HepG2 (cell line): ENCODE measurements around the gene USP15. TPM values are rescaled to one million over a fixed set of nuclear protein-coding genes. Genes with fewer than 3 reads are reported as not detected.
A peak's percentile ranks its signal among the peaks of the same experiment; 100 is the strongest.

Experiments
- ASH2L ChIP-seq: fragments of 300-600, 200-600 bp; sonication (generic); IDR thresholded peaks from 2 replicates; pipeline ENCODE4 v1.7.0; 2017; ENCODE audit warnings: low read depth, mild to moderate bottlenecking, moderate library complexity, mixed read lengths, low read length; ENCODE audit not compliant: insufficient read length
- CHD4 ChIP-seq: fragments of 200-600 bp; sonication (generic); IDR thresholded peaks from 2 replicates; pipeline ENCODE4 v1.7.0; 2017; ENCODE audit warnings: mild to moderate bottlenecking, low read length, borderline replicate concordance
- FIP1L1 ChIP-seq: fragments of 200-400 bp; formaldehyde crosslinking; IDR thresholded peaks from 2 replicates; pipeline ENCODE4 v1.6.1; 2018; ENCODE audit warnings: low read depth, mild to moderate bottlenecking, low read length, moderate library complexity, borderline replicate concordance; ENCODE audit not compliant: insufficient read depth
- HINFP ChIP-seq: sonication (generic); formaldehyde crosslinking; IDR thresholded peaks from 2 replicates; pipeline ENCODE4 v1.4.0; 2020; ENCODE audit warnings: low read depth, mild to moderate bottlenecking, missing genetic modification reagents
- NCOA1 ChIP-seq: sonication (generic); formaldehyde crosslinking; IDR thresholded peaks from 2 replicates; pipeline ENCODE4 v1.9.0; 2021; ENCODE audit warnings: missing genetic modification reagents
- SMARCE1 ChIP-seq: fragments of 450-650 bp; IDR thresholded peaks from 2 replicates; pipeline ENCODE4 v1.6.1; 2017; ENCODE audit warnings: borderline replicate concordance
- STAT6 ChIP-seq: sonication (generic); formaldehyde crosslinking; IDR thresholded peaks from 2 replicates; pipeline ENCODE4 v1.4.0; 2020; ENCODE audit warnings: missing genetic modification reagents, mild to moderate bottlenecking, borderline replicate concordance
- ZFY ChIP-seq: sonication (generic); formaldehyde crosslinking; IDR thresholded peaks from 2 replicates; pipeline ENCODE4 v1.4.0; 2020; ENCODE audit warnings: missing genetic modification reagents
- ZGPAT ChIP-seq: IDR thresholded peaks from 2 replicates; pipeline ENCODE4 v1.6.1; 2016; ENCODE audit warnings: mild to moderate bottlenecking
- ZNF414 ChIP-seq: sonication (generic); formaldehyde crosslinking; IDR thresholded peaks from 2 replicates; pipeline ENCODE4 v1.5.0; 2020; ENCODE audit warnings: missing genetic modification reagents
- ZNF543 ChIP-seq: sonication (generic); formaldehyde crosslinking; IDR thresholded peaks from 2 replicates; pipeline ENCODE4 v1.4.0; 2020; ENCODE audit warnings: mild to moderate bottlenecking, missing genetic modification reagents
- ZNF556 ChIP-seq: sonication (generic); formaldehyde crosslinking; IDR thresholded peaks from 2 replicates; pipeline ENCODE4 v1.4.0; 2020; ENCODE audit warnings: mild to moderate bottlenecking, missing genetic modification reagents, borderline replicate concordance
- ZNF780A ChIP-seq: sonication (generic); formaldehyde crosslinking; IDR thresholded peaks from 2 replicates; pipeline ENCODE4 v1.8.0; 2022; ENCODE audit warnings: mild to moderate bottlenecking, missing genetic modification reagents, moderate library complexity
- ZZZ3 ChIP-seq: sonication (generic); formaldehyde crosslinking; IDR thresholded peaks from 2 replicates; pipeline ENCODE4 v1.4.0; 2020; ENCODE audit warnings: missing genetic modification reagents, mild to moderate bottlenecking, borderline replicate concordance
- polyA plus RNA-seq, 8 experiments: library from polyadenylated mRNA; depleted of rRNA in 3 of 8; stranded (reverse) in 7 of 8; unstranded in 1 of 8; fragments of >200 nt; fragmentation: Illumina TruSeq in 4 of 8; extraction: Trizol in 4 of 8; gene quantifications; 2 replicates each; pipeline versions ENCODE4 v1.2.1 to v1.2.3, GENCODE V29; 2011 to 2016; ENCODE audit warnings: low read depth in 4 of 8, missing spikeins in 1 of 8, mixed read lengths in 1 of 8; ENCODE audit not compliant: insufficient read depth in 1 of 8
- total RNA-seq, 5 experiments: library from RNA; depleted of rRNA; stranded (reverse); fragments of >200 nt; fragmentation: Illumina TruSeq; extraction: Trizol; gene quantifications; 2 replicates each; pipeline ENCODE4 v1.2.3, GENCODE V29; 2016; ENCODE audit warnings: low read depth in 1 of 5
- TF ChIP-seq, protein P1 (sequence below): sonication (generic); formaldehyde crosslinking; IDR thresholded peaks from 2 replicates; pipeline ENCODE4 v1.5.0; 2020; ENCODE audit warnings: missing genetic modification reagents
- TF ChIP-seq, protein P2 (sequence below): sonication (generic); formaldehyde crosslinking; IDR thresholded peaks from 2 replicates; pipeline ENCODE4 v1.5.0; 2020; ENCODE audit warnings: missing genetic modification reagents, mild to moderate bottlenecking, borderline replicate concordance

The USP15 gene
- total and polyA plus RNA-seq, 2 of the 13 experiments (the other 11 are each of a cell fraction or from before 2014, with no cell fraction given), result 17.3 to 51.7 TPM

- peak; percentile 76 for TF ChIP-seq ASH2L
- no peak for TF ChIP-seq CHD4
- TF ChIP-seq ZNF543 (CRISPR knock-in tag), result peak; percentile 85; the same call in 1 of the 2 replicates
- TF ChIP-seq ZNF556 (CRISPR knock-in tag), result peak; percentile 99
- no peak for TF ChIP-seq SMARCE1
- peak; percentile 95 for TF ChIP-seq ZGPAT (CRISPR knock-in tag)
- TF ChIP-seq, protein P1, sequence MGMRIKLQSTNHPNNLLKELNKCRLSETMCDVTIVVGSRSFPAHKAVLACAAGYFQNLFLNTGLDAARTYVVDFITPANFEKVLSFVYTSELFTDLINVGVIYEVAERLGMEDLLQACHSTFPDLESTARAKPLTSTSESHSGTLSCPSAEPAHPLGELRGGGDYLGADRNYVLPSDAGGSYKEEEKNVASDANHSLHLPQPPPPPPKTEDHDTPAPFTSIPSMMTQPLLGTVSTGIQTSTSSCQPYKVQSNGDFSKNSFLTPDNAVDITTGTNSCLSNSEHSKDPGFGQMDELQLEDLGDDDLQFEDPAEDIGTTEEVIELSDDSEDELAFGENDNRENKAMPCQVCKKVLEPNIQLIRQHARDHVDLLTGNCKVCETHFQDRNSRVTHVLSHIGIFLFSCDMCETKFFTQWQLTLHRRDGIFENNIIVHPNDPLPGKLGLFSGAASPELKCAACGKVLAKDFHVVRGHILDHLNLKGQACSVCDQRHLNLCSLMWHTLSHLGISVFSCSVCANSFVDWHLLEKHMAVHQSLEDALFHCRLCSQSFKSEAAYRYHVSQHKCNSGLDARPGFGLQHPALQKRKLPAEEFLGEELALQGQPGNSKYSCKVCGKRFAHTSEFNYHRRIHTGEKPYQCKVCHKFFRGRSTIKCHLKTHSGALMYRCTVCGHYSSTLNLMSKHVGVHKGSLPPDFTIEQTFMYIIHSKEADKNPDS, result peak; percentile 79; the same call in 1 of the 2 replicates
- peak; percentile 65; the same call in 1 of the 2 replicates for TF ChIP-seq HINFP (CRISPR knock-in tag)
- peak; percentile 96 for TF ChIP-seq ZZZ3 (CRISPR knock-in tag)
- 0 out of 2 replicates have a peak, but pooled peaks have one; percentile 80 for TF ChIP-seq NCOA1 (CRISPR knock-in tag)
- no peak; the same call in 1 of the 2 replicates for TF ChIP-seq STAT6 (CRISPR knock-in tag)
- peak; percentile 99 for TF ChIP-seq ZNF414 (CRISPR knock-in tag)
- TF ChIP-seq, protein P2, sequence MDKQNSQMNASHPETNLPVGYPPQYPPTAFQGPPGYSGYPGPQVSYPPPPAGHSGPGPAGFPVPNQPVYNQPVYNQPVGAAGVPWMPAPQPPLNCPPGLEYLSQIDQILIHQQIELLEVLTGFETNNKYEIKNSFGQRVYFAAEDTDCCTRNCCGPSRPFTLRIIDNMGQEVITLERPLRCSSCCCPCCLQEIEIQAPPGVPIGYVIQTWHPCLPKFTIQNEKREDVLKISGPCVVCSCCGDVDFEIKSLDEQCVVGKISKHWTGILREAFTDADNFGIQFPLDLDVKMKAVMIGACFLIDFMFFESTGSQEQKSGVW (CRISPR knock-in tag), result no peak
- no peak for TF ChIP-seq ZNF780A (CRISPR knock-in tag)
- TF ChIP-seq ZFY (CRISPR knock-in tag), result peak; percentile 67
- no peak for TF ChIP-seq FIP1L1
These were observed at the start of gene USP15 (continued) for GRCh38 chr12:62259993-62260732.
